B cell (primary cell): ENCODE measurements around the gene GGTA1. TPM values are rescaled to one million over a fixed set of nuclear protein-coding genes. Genes with fewer than 3 reads are reported as not detected.

Experiments used
- ATAC-seq: fragments of 200-7000 bp; cut with Tn5 transposase; one replicate; pipeline ENCODE4 v1.10.0; 2021; ENCODE audit warnings: low read depth, mild to moderate bottlenecking, moderate number of reproducible peaks, moderate library complexity
- CTCF ChIA-PET: fragments of 350-600 bp; sonication (Branson Sonifier 250); formaldehyde crosslinking; loops from one replicate; lab custom pipeline; 2021; ENCODE audit warnings: antibody characterized with exemption, inconsistent platforms; lab: Charles Lee
- POLR2A ChIA-PET: fragments of 350-600 bp; sonication (Branson Sonifier 250); formaldehyde crosslinking; loops from one replicate; lab custom pipeline; 2021; ENCODE audit warnings: antibody characterized with exemption; lab: Charles Lee
- DNase-seq: peaks from one replicate; pipeline ENCODE4 v3.0.0; 2013
- H2AFZ ChIP-seq: 2 replicates; pipeline ENCODE4 v1.6.1; 2012; ENCODE audit warnings: mild to moderate bottlenecking, low read depth, low read length; ENCODE audit not compliant: insufficient read depth, poor library complexity, severe bottlenecking
- H3K27ac ChIP-seq, 2 donors: 1 replicate in 1 of 2; 2 replicates in 1 of 2; pipeline ENCODE4 v1.5.1; 2012 to 2013; ENCODE audit warnings: low read length in 2 of 2, mild to moderate bottlenecking in 2 of 2, moderate library complexity in 1 of 2
- H3K27me3 ChIP-seq, 4 experiments: fragments of 200-600 bp in 1 of 4; sonication (generic) in 1 of 4; replicated peaks in 1 of 4; 1 replicate in 2 of 4; 2 replicates in 2 of 4; pipeline versions ENCODE4 v1.6.1 to v1.7.0; 2013 to 2016; ENCODE audit warnings: low read length in 3 of 4, mild to moderate bottlenecking in 2 of 4, mixed read lengths in 1 of 4, moderate library complexity in 1 of 4; ENCODE audit not compliant: insufficient read depth in 4 of 4, control insufficient read depth in 3 of 4; ENCODE audit errors: control extremely low read depth in 1 of 4
- H3K36me3 ChIP-seq, 2 experiments: replicated peaks in 1 of 2; 1 replicate in 1 of 2; 2 replicates in 1 of 2; pipeline versions ENCODE4 v1.6.1 to v1.7.1; 2013; ENCODE audit warnings: low read length in 1 of 2; ENCODE audit not compliant: insufficient read depth in 2 of 2, control insufficient read depth in 1 of 2; ENCODE audit errors: control extremely low read depth in 1 of 2, extremely low read depth in 1 of 2
- H3K4me1 ChIP-seq, 2 donors: fragments of 200-600 bp in 1 of 2; sonication (generic) in 1 of 2; 1 replicate in 1 of 2; 2 replicates in 1 of 2; pipeline versions ENCODE4 v1.5.1 to v1.6.1; 2013 to 2017; ENCODE audit warnings: low read length in 2 of 2; ENCODE audit not compliant: control insufficient read depth in 2 of 2, insufficient read depth in 2 of 2
- H3K4me2 ChIP-seq: replicated peaks from 2 replicates; pipeline ENCODE3; 2012; ENCODE audit warnings: mild to moderate bottlenecking, low read depth, low read length; ENCODE audit not compliant: poor library complexity, severe bottlenecking
- H3K4me3 ChIP-seq, 5 experiments: fragments of 200-600 bp in 1 of 5; sonication (generic) in 1 of 5; 1 replicate in 3 of 5; 2 replicates in 2 of 5; pipeline versions ENCODE4 v1.5.1 to v1.7.0; 2011 to 2016; ENCODE audit warnings: low read length in 4 of 5, mild to moderate bottlenecking in 4 of 5, low read depth in 2 of 5, control low read depth in 1 of 5, moderate library complexity in 1 of 5; ENCODE audit not compliant: insufficient read depth in 1 of 5; ENCODE audit errors: control extremely low read depth in 1 of 5, extremely low read depth in 1 of 5
- H3K79me2 ChIP-seq: fragments of 200-600 bp; sonication (generic); one replicate; pipeline ENCODE4 v1.6.0; 2016; ENCODE audit warnings: low read length; ENCODE audit not compliant: control insufficient read depth, insufficient read depth
- H3K9ac ChIP-seq: fragments of 200-600 bp; sonication (generic); 2 replicates; pipeline ENCODE4 v1.6.1; 2017; ENCODE audit warnings: mild to moderate bottlenecking, low read length, moderate library complexity
- H3K9me3 ChIP-seq, 3 donors: one replicate each; pipeline versions ENCODE4 v1.6.1 to v1.7.1; 2013; ENCODE audit warnings: low read length in 2 of 3; ENCODE audit not compliant: control insufficient read depth in 2 of 3, insufficient read depth in 1 of 3; ENCODE audit errors: control extremely low read depth in 1 of 3
- H4K20me1 ChIP-seq: 2 replicates; pipeline ENCODE4 v1.6.0; 2012; ENCODE audit warnings: mild to moderate bottlenecking, low read length; ENCODE audit not compliant: insufficient read depth, control insufficient read depth, poor library complexity, severe bottlenecking
- H3K27ac Mint-ChIP-seq: one replicate; pipeline ENCODE4 v1.8.0; 2021; ENCODE audit warnings: mixed read lengths
- H3K27me3 Mint-ChIP-seq: one replicate; pipeline ENCODE4 v1.8.0; 2021; ENCODE audit warnings: mixed read lengths
- H3K4me1 Mint-ChIP-seq: one replicate; pipeline ENCODE4 v1.8.0; 2021; ENCODE audit warnings: mixed read lengths
- H3K4me3 Mint-ChIP-seq: one replicate; pipeline ENCODE4 v1.8.0; 2021; ENCODE audit warnings: mixed read lengths
- H3K9me3 Mint-ChIP-seq: one replicate; pipeline ENCODE4 v1.8.0; 2022; ENCODE audit warnings: mixed read lengths; ENCODE audit not compliant: insufficient read depth
- CTCF ChIP-seq: fragments of 200-600 bp; IDR thresholded peaks from one replicate; pipeline ENCODE4 v1.8.0; 2022; ENCODE audit warnings: antibody characterized with exemption, mild to moderate bottlenecking
- EZH2 ChIP-seq: IDR thresholded peaks from 2 replicates; pipeline ENCODE4 v1.6.1; 2012; ENCODE audit warnings: borderline replicate concordance, low read depth, mild to moderate bottlenecking, moderate library complexity, low read length; ENCODE audit not compliant: insufficient read depth, poor library complexity, severe bottlenecking
- WGBS: methylation state at CpG from one replicate; pipeline ENCODE4 v1.1.5; 2013; ENCODE audit warnings: missing lambda C conversion rate; ENCODE audit not compliant: insufficient coverage; 5-methylcytosine and 5-hydroxymethylcytosine counted together
- intact Hi-C: fragments of 100-400 bp; cut with micrococcal nuclease; formaldehyde crosslinking; loops from one replicate; pipeline ENCODE4 v1.10.0; 2022
- polyA plus RNA-seq: library from polyadenylated mRNA; depleted of rRNA; stranded (reverse); fragments of >200 nt; gene quantifications from 2 replicates; pipeline ENCODE4 v1.2.3, GENCODE V29; 2012
- total RNA-seq, 2 donors: library from RNA; stranded (reverse); fragments of 120-200 nt in 1 of 2; gene quantifications; 1 replicate in 1 of 2; 2 replicates in 1 of 2; pipeline versions ENCODE4 v1.2.3 to v1.2.4, GENCODE V29; 2013 to 2022

GGTA1 gene
- total and polyA plus RNA-seq, 2 donors (not counting 1 experiment from before 2014, with no cell fraction given): not detected

- no peaks in the 10 kb centered on the region for H3K9me3 ChIP-seq
- no peak overlapping the region for H3K4me2 ChIP-seq
- no peaks in the 10 kb centered on the region for H4K20me1 ChIP-seq
- TF ChIP-seq EZH2: no peak
- TF ChIP-seq CTCF: no peak
- no peak overlapping the region for H2AFZ ChIP-seq
- Mint-ChIP-seq H3K4me1 (no peaks in the 10 kb centered on the region), H3K4me3 (no peak overlapping the region), H3K9me3 (no peaks in the 10 kb centered on the region), H3K27ac (no peak overlapping the region), H3K27me3 (peaks cover 47% of the 10 kb centered on the region)
- ChIA-PET CTCF (interaction anchor here (1.4 kb wide), 1 partner anchor 9 kb away, joined by 5 read pairs; no protein-coding TSS in a partner anchor), POLR2A (no interaction called here)
- no peak for ATAC-seq
- DNase-seq: peak; percentile 9
- H3K4me1 ChIP-seq: no peaks in the 10 kb centered on the region
- H3K9ac ChIP-seq: no peak overlapping the region
- H3K27ac ChIP-seq: no peak overlapping the region
- H3K4me3 ChIP-seq: no peak overlapping the region
- WGBS: 85% methylated on average over 4 of the region's 4 CpGs
- H3K27me3 ChIP-seq: peaks cover 0 to 8% (median 3%) of the 10 kb centered on the region in 4 experiments
- H3K79me2 ChIP-seq: no peaks in the 10 kb centered on the region
- H3K36me3 ChIP-seq: no peaks in the 10 kb centered on the region
- intact Hi-C loops: no loop called here
These were observed 34.7 kb downstream of the GGTA1 start for GRCh38 chr9:121464968-121465367.

GRCh38 chr9:121463026-121463807, 36.4 kb downstream of the GGTA1 start:
- 74% methylated on average over 6 of the region's 10 CpGs for WGBS

More at GRCh38 chr9:121463026-121463807, 36.4 kb downstream of the GGTA1 start:
- Mint-ChIP-seq H3K27ac (no peak overlapping the region), H3K4me1 (no peaks in the 10 kb centered on the region), H3K4me3 (no peak overlapping the region), H3K27me3 (peaks cover 51% of the 10 kb centered on the region), H3K9me3 (no peaks in the 10 kb centered on the region)
- no peak overlapping the region for H3K9ac ChIP-seq
- H3K4me1 ChIP-seq: no peaks in the 10 kb centered on the region
- H3K36me3 ChIP-seq: no peaks in the 10 kb centered on the region
- ChIA-PET POLR2A (no interaction called here), CTCF (interaction anchor here (1.1 to 1.7 kb wide), 4 partner anchors 13 to 143 kb away, joined by 3 to 7 read pairs (median 4); no protein-coding TSS in a partner anchor)
- H3K9me3 ChIP-seq: no peaks in the 10 kb centered on the region
- ATAC-seq: no peak
- no peak for TF ChIP-seq EZH2
- TF ChIP-seq CTCF: peak; percentile 80
- intact Hi-C loops: loop anchor here (1.0 kb wide), 1 partner anchor 35 kb away; no protein-coding TSS in a partner anchor
- peaks cover 0 to 18% (median 5%) of the 10 kb centered on the region in 4 experiments for H3K27me3 ChIP-seq
- no peak overlapping the region for H3K4me3 ChIP-seq
- no peak overlapping the region for H3K27ac ChIP-seq
- H4K20me1 ChIP-seq: no peaks in the 10 kb centered on the region
- H2AFZ ChIP-seq: no peak overlapping the region
- H3K79me2 ChIP-seq: no peaks in the 10 kb centered on the region
- peak; percentile 46 for DNase-seq
- no peak overlapping the region for H3K4me2 ChIP-seq
